GM18498 (cell line): ENCODE data around the gene SAMD3.
"Not testable (repeated sequence)": the region's sequence is repeated elsewhere in the genome, so short reads cannot be mapped to it uniquely, and the experiment has no call there.

Experiments
- ATAC-seq: cut with Tn5 transposase; IDR thresholded peaks from one replicate; pipeline ENCODE4 v1.9.1; 2021; ENCODE audit warnings: mild to moderate bottlenecking, moderate library complexity; ENCODE audit not compliant: unreplicated experiment

The SAMD3 gene

DNA sequence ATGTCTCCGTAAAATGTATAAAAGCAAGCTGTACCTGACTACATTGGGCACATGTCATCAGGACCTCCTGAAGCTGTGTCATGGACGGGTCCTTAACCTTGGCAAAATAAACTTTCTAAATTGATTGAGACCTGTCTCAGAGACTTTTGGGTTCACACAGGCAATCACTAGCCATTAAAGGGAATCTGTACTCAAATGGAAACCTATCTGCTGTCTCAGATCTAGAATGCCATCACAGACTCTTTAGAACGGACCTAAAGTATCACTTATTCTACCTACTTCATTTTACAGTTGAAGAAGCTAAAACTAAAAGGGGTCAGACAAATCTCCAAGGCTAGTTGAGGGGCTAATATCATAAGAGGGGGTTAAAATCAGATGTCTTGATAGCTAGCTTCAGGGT is 11.1 kb downstream of the SAMD3 start:
- ATAC-seq, result no peak

DNA sequence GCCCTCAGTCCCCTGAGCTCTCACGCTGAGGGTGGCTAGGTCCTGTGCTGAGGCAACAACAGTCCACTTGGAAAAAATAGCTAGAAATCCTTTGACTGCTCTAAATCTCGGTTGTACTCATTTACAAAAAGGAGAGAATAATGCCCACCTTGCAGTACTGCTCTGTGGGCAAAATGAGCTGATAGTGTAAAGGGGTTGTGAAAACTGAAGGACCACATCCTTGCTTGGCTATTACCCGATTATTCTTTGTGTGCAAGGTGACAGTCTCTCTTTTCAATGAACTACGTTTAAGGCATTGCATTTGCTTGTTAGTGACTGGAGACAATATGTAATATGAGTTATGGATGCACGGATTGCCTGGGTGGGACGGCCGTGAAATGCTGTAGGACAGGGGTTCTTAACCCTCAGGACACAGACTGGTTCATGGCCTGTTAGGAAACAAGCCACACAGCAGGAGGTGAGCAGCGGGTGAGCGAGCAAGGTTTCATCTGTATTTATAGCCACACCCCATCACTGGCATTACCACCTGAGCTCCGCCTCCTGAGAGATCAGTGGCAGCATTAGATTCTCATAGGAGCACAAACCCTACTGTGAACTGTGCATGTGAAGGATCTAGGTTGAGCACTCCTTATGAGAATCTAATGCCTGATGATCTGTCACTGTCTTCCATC is 14.6 kb downstream of the SAMD3 start:
- no peak for ATAC-seq

DNA sequence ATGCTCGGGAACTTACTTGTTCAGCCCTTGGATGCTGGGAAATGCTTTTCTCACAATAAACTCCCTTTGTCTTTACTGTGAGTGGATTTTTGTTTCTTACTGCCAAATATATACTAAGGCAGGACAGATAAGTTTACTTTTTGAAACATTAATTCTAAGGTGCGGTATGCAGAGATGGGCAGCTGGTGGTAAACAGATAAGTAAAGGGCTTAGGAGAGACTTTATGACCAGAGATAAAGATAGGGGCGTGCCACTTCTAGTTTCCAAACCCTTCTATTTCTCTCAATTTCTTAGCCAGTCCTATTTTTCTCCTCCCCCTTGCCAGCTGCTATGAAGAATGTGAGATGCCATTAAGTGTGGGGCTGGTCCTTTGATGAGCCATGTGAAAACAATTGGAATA is 16.3 kb downstream of the SAMD3 start:
- ATAC-seq, result no peak

DNA sequence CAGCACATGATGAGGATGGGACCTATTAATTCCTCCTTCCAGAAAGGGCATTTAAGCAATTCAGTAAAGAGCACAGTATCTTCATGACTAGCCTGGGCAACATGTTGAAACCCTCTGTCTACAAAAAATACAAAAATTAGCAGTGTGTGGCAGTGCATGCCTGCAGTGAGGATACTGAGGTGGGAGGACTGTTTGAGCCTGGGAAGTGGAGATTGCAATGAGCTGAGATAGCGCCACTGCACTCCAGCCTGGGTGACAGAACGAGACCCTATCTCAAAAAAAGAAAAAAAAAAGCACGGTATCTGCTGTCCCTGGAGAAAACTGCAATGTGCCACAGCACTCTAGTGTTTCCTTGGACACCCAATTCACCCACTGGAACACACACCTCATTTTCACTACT is 18.4 kb downstream of the SAMD3 start:
- ATAC-seq, result no peak

DNA sequence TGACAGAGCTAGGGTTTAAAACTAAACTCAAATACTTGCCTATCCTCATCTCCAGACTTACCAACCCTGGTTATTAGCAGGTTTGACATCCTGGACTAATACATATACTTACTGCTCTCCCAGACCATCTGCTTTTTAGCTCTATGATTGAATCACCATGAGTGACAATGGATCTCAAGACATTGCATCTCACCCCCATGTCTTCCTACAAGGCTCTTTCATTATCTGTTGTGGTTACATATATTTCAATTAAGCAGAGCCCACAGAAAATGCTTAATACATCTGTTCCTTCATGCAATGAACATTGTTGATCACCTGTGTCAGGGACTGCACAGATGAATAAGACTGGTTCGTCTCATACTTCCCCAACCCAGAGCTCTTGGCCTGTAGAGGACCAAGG is 19.4 kb downstream of the SAMD3 start:
- ATAC-seq, result peak; percentile 38

DNA sequence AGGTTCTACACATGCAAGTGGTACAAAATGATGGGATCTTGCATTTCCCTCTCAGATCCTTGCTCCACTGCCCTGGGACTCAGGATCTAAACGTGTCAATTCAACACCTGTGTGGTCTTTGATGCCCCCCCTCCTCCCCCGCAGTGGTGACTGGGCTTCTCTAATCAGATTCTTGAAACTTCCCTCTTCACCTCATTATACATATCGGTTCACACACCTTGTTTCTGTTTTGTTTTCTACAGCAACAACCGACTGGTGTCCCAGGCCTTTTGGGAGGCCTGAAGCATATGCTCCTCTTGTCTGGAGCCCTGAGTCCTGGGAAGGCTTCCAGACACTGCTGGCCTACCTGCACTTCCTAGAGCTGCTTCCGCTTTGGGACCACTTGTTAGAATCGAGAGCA is 20.0 kb downstream of the SAMD3 start:
- peak; percentile 87 for ATAC-seq

DNA sequence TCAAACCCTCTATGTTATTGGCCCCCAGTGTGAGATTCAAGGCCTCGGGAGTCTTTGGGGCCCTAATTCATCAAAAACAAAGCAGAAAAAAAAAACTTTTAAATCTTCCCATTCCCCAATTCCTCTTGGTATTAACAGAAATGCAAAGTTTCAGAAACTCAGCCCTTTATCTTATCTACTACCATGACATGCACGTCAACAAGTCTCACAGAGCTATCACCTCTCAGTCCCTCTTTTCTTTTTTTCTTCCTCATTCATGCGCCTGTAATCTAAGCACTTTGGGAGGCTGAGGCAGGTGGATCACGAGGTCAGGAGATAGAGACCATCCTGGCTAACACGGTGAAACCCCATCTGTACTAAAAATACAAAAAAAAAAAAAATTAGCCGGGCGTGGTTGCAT is 22.7 kb downstream of the SAMD3 start:
- no peak for ATAC-seq

DNA sequence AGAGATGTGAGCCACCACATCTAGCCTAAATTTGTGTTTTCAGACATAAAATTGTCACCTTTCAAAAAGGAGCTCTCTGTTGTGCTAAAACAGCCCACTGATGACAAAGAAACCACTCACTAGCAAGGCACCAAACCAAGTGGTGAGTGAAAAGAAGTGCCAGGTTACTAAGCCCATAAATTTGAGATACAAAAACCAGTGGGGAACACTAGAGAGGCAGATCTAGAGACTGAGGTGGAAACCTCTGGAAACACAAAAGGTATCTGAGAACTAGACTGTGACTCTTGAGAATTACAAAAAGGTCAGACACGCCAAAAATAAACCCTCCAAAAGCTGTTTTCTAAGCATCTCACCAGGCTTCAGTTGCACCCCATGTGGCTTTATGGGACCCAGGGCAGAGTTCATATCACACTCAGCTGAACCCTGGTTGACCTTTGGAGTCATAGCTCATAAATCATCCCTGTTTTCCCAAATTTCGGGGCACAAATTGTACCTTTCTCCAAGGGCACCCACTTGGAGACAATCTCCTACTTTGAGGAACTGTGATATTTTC is 24.2 kb downstream of the SAMD3 start:
- ATAC-seq, result no peak

DNA sequence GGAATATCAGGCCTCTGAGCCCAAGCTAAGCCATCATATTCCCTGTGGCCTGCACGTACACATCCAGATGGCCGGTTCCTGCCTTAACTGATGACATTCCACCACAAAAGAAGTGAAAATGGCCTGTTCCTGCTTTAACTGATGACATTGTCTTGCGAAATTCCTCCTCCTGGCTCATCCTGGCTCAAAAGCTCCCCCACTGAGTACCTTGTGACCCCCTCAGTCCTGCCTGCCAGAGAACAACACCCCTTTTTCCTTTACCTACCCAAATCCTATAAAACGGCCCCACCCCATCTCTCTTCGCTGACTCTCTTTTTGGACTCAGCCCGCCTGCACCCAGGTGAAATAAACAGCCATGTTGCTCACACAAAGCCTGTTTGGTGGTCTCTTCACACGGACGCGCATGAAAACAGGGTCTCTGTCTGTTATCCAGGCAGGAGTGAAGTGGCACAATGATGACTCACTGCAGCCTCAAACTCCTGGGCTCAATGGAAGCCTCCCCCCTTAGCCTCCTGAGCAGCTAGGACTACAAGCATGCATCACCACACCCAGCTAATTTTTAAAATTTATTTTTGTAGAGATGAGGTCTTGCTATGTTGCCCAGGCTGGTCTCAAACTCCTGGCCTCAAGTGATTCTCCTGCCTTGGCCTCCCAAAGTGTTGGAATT is 24.8 kb downstream of the SAMD3 start:
- ATAC-seq, result not testable (repeated sequence)

DNA sequence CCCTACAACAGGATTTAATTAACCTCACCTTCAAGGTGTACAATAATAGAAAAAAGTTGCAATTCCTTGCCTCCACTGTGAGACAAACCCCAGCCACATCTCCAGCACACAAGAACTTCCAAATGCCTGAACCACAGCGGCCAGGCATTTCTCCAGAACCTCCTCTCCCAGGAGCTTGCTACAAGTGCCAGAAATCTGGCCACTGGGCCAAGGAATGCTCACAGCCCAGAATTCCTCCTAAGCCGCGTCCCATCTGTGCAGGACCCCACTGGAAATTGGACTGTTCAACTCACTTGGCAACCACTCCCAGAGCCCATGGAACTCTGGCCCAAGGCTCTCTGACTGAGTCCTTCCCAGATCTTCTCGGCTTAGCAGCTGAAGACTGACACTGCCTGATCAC is 28.3 kb downstream of the SAMD3 start:
- ATAC-seq, result not testable (repeated sequence)

DNA sequence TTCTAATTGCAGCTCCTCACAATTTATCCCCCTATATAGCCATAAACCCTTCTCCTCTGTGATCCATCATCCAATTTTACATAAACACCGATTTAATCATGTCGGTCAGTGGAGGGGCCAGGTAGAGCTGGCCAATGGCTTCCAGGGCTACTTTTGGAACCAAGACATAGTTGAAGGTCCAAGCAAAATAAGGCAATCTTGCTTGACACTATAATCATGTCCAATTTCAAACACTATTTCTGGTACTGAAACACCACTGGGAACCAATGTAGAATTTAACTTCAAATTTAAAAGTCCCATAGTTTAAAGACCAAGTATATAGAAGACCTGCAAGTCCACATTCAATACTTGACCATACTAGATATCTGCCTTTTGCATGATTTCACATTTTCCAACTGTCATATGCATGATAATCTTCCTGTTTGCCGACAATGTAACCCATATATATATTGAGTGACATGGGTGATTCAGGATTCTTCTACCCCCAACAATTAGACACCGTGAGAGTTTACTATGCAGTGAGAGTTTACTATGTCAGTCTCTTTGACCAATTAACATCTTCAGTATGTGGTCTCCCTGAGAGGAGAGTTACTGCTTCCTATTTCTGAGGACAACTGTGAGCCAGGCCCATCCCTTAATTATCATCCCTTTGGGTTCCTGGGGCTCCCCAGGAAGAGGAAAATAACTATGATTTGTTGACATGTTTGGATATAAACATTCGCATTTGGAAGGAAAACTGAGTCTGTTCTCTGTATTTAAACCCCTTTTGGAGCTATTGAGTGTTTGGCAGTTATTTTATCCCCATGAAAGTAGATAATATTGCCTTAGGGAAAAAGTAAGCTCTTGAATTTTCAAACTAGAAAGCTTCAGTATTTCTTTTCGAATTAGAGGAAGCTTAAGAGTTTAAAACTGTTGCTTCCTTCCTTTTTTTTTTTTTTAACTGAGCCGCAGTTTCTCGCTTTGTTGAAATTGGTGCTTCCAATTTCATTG is 31.8 kb downstream of the SAMD3 start:
- ATAC-seq, result no peak

DNA sequence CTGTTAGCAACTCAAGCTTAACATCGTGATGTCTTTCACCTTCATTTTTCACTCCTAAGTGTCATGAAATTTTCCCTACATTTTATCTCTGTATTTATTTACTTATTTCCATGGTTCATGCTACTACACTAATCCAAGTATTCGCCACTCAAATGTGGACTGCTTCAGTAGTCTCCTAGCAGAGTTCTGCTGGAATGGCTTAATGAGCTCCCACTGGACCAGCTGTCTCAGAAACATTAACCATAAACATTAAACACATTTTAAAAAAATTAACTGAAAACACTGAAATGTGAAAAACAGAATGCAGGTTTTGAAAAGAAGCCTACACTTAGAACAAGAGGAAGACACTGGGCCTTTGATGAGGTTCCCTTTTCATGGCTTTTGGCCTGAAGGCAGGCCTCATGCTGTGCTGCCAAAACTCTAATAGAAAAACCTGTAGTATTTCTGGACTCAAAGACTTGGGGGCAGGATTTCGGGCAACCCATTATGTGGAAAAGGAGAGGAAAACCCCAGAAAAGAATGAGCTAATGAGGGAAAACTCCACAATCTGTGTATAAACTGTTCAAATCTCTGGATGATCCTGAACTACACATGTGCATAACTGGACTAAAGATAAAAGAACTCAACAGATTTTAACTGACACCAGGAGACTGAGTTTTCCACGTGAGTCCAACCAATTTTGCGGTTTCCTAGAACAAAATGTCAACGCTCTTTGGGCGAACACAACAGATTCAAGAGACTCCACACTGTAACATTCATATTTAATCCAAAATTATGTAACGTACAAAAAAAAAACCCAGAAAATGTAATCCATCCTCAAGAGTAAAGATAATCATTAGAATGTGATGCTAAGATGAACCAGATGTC is 33.0 kb downstream of the SAMD3 start:
- ATAC-seq, result no peak

DNA sequence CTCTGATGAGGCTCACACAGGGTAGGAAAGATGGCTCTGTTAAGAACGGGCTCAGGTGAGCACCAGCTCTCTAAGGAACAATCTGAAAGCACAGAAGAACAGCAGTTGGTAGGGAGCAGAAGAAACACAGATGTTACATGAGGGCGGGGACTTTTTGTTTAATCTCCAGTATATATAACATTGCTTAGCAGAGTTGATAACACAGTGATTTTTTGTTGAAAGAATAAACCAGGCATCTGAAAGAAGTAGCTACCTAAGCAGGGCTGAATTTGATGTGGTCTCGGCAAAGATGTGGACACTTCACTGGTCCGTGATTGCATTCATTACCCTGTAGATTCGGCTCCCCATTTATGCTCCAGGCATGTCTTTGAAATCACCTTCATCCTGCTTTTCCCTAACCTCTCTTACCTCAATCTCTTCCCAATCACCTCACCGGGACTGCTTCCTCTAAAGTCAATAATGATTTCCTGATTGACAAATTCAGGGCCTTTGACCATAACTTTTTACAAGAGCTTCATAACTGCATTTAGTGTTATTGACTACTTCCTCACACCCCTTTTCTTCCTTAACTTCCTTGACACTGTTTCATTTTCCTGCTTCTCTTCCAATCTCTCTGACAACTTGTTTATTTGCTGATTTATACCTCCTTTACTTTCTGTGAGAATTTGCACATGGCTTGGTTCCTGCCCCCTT is 34.4 kb downstream of the SAMD3 start:
- ATAC-seq, result no peak

DNA sequence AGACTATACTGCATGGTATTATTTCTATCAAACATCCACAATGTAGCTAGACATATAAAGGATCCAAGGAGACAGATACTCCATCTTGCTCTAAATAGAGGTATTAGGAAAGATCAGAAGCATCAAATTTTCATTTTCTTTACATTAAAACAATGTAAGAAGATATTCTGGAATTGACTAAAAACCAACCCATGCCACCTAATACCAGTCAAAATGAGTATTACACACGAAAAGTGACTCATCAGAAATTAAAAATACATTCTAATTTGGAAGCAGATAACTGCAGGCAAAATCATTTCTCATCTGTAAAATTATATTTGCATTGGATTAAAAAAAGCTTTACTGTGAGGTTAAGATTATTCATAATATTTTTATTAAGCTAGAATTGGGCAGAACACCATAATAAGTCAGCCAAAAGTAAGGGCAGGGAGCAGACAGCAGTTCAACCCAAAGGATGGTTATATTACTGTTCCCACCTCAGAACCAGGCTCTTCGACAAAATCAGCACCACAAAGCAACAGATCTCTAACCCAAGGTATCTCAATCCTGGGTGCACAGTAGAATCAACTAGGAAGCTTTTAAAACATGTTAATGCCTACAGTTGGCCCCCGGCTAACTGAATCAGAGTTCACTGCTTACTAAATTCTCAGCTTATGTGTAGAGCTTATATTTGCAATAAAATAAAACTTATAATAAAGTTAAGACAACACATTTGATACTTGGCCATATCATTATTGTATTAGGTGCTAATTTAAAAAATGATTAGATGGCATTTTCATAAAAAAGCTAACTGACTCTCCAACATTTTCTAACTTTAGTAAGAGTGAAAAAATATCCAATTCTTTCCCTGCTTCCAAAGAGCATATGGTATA is 35.2 kb downstream of the SAMD3 start:
- ATAC-seq, result no peak

DNA sequence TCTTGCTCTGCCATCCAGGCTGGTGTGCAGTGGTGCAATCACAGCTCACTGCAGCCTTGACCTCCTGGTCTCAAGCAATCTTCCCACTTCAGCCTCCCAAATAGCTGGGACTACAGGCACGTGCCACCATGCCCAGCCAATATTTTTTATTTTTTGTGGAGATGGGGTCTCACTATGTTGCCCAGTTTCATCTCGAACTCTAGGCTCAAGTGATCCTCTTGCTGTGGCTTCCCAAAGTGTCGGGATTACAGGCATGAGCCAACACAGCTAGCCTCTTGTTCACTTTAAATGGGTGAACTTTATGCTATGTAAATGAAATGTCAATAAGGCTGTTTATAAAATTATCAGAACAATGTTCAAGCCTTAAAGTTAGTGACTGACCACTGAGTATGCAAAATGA is 37.1 kb downstream of the SAMD3 start:
- no peak for ATAC-seq

DNA sequence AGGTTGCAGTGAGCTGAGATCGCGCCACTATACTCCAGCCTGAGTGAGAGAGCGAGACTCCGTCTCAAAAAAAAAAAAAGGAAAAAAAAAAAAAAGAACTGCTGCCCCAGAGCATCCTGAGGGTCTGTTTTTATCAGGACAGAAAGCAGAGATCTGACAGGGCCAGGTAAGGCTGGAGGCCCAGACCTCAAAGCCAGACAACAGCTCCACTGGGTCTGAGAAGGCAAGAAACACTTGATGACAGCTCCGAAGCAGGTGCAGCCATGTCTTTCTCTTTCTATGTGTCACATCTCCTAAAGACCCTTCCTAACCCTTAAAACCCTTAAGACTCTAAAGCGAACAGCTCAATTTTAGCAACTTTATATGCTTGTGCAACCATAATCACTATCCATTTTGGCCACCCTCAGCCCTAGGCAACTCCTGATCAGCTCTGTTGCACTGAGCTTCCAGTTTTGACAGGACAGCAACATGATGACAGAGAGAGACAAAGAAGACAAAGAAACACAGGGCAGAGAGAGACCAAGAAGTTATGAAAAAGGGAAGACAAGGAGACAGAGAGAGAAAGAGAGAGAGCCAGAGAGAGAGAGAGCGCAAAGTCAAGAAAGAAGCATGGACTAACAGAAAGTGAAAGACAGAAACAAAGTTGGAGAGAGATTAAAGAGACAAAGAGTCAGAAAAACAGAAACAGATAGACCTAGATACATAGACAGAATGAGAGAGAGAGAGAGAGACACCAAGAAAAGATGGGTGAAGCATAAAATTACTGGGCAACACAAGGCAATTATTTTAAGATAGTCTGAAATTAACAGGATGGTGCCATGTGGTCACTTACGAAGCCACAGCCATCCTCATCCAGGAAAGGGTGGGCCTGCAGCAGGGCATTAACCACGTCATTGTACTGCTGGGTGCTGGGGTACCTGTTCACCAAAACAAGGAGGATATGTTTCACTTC is 39.2 kb downstream of the SAMD3 start:
- no peak for ATAC-seq

DNA sequence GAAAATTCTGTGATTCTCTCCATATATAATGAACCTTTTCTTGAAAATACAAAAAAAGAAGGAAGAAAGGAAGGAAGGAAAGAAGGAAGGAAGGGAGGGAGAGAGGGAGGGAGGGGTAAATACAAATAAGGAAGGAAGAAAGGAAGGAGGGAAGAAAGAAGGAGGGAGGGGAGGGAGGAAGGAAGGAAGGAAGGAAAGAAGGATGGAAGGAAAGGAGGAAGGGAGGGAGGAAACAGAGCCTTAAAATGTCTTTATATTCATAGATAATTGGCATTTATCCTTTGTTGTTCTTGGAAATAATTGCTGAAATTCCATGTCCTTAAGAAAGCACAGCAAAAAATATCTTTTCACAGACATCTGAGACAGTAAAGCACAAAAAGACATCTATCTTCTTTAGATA is 40.3 kb downstream of the SAMD3 start:
- ATAC-seq, result no peak

DNA sequence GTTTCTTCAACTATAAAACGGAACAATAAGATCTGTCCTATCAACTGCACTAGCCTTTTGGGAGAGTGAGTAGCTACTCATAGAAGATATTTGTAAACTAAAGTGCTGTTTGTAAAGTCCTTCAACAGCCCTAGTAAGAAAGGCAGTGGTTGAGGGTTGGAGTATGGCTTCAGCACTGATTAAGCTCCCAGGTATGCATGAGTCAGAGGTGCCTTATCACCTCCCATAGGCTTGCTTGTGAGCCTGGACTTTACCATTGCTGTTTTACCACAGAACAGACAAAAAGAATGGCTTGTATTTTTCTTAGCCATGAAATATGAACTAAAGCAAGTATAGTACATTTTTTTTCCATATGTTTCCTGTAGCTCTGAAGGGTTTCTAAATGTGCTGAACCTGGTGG is 44.1 kb downstream of the SAMD3 start:
- no peak for ATAC-seq
